ENCODE data around the gene QSOX1. TPM values are rescaled to one million over a fixed set of nuclear protein-coding genes. Genes with fewer than 3 reads are reported as not detected.

QSOX1 gene
- total and polyA plus RNA-seq, 2 of the 4 experiments (the other 2 are of a cell fraction): 102 to 791 TPM

- dilution Hi-C loops (cut with HindIII; ENCODE audit: low sequenced_read_pairs, unreplicated experiment): no loop called here
- Histone ChIP-seq H2BK20ac (ENCODE audit: low read depth, low read length) (peak overlapping the region; percentile 6; the same call in 1 of the 2 replicates), H4K5ac (ENCODE audit: low read depth, low read length) (peak overlapping the region; percentile 96), H3K79me1 (ENCODE audit: low read depth in 1 of 2, low read length in 2 of 2) (no peaks in the 10 kb centered on the region), H3K4me1 (ENCODE audit: control insufficient read depth, insufficient read depth, low read length) (peaks cover 7% of the 10 kb centered on the region), H2BK5ac (ENCODE audit: low read depth, low read length, poor library complexity, severe bottlenecking) (no peak overlapping the region), H3K27ac (ENCODE audit: insufficient read depth, low read length) (peak overlapping the region; percentile 42; the same call in 1 of the 2 replicates), H4K91ac (ENCODE audit: insufficient read depth, low read depth, low read length) (peak overlapping the region; percentile 3; the same call in 1 of the 2 replicates), H3K9me3 (ENCODE audit: control insufficient read depth, insufficient read depth, low read length) (no peaks in the 10 kb centered on the region), H2BK120ac (ENCODE audit: low read depth, low read length) (peak overlapping the region; percentile 67; the same call in 1 of the 2 replicates), H3K27me3 (ENCODE audit: control insufficient read depth, insufficient read depth, low read length) (no peaks in the 10 kb centered on the region), H3K9me1 (ENCODE audit: insufficient read depth, low read length) (peaks cover 2% of the 10 kb centered on the region; the same call in 1 of the 2 replicates), H2AK5ac (ENCODE audit: low read depth, low read length) (no peak overlapping the region), H3K18ac (ENCODE audit: low read depth, low read length) (peak overlapping the region; percentile 74), H2AK9ac (replicated peaks; ENCODE audit: low read depth, low read length, poor library complexity) (no peak overlapping the region), H3K56ac (ENCODE audit: extremely low read depth, insufficient read depth, low read length) (no peak overlapping the region), H4K20me1 (ENCODE audit: insufficient read depth, low read length) (no peaks in the 10 kb centered on the region), H3K14ac (replicated peaks; ENCODE audit: low read depth, low read length) (peak overlapping the region; percentile 43), H3K23ac (ENCODE audit: low read depth, low read length) (peak overlapping the region; percentile 13; the same call in 1 of the 2 replicates), H2AFZ (replicated peaks; ENCODE audit: low read length, poor library complexity) (peak overlapping the region; percentile 35), H3K4me2 (ENCODE audit: low read depth, low read length) (no peak overlapping the region), H3K9ac (ENCODE audit: low read depth, low read length) (peak overlapping the region; percentile 32; the same call in 1 of the 2 replicates), H3K4ac (ENCODE audit: low read depth, low read length) (peak overlapping the region; percentile 30; the same call in 1 of the 2 replicates), H3K4me3 (ENCODE audit: insufficient read depth, low read depth, low read length) (no peak overlapping the region), H3K36me3 (ENCODE audit: control insufficient read depth, insufficient read depth, low read length) (no peaks in the 10 kb centered on the region), H2BK15ac (ENCODE audit: low read depth, low read length) (peak overlapping the region; percentile 67), H4K8ac (ENCODE audit: low read depth in 2 of 2, low read length in 2 of 2) (peak overlapping the region; percentile 7 to 79; a peak in 3 of 4 replicates)
- ChIA-PET POLR2A (ENCODE audit: unreplicated experiment) (interaction anchor here (0.6 to 1.0 kb wide), 2 partner anchors 9 to 215 kb away, joined by 3 to 5 read pairs; partner anchors contain the start of gene QSOX1), CTCF (interaction anchor here (0.7 to 1.0 kb wide), 2 partner anchors 9 to 19 kb away, joined by 3 to 4 read pairs; no protein-coding TSS in a partner anchor)
- no TSS peak for BruUV-seq (replicated peaks)
- no peak for TF ChIP-seq FOS (IDR thresholded peaks at IDR 0.05; ENCODE audit: low read depth, low read length)
- TF ChIP-seq CTCF (conservative IDR thresholded peaks at IDR 0.05; ENCODE audit: low read depth, low read length): no peak
- TF ChIP-seq MAFK (IDR thresholded peaks at IDR 0.05; ENCODE audit: low read depth, low read length): no peak
- TF ChIP-seq BHLHE40 (IDR thresholded peaks at IDR 0.05; ENCODE audit: low read depth, low read length): no peak
- TF ChIP-seq SMC3 (IDR thresholded peaks at IDR 0.05; ENCODE audit: low read depth, low read length): no peak
- TF ChIP-seq MAZ (IDR thresholded peaks at IDR 0.05; ENCODE audit: borderline replicate concordance, low read depth, low read length): no peak
- TF ChIP-seq CEBPB (IDR thresholded peaks at IDR 0.05; ENCODE audit: low read depth, low read length): no peak
- no peak for TF ChIP-seq POLR2A (IDR thresholded peaks at IDR 0.05; ENCODE audit: low read depth, low read length)
- no peak for TF ChIP-seq CHD1 (IDR thresholded peaks at IDR 0.05; ENCODE audit: low read depth, low read length)
- no peak for TF ChIP-seq MXI1 (IDR thresholded peaks at IDR 0.05; ENCODE audit: borderline replicate concordance, low read depth, low read length)
- TF ChIP-seq, protein P1, sequence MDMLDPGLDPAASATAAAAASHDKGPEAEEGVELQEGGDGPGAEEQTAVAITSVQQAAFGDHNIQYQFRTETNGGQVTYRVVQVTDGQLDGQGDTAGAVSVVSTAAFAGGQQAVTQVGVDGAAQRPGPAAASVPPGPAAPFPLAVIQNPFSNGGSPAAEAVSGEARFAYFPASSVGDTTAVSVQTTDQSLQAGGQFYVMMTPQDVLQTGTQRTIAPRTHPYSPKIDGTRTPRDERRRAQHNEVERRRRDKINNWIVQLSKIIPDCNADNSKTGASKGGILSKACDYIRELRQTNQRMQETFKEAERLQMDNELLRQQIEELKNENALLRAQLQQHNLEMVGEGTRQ (IDR thresholded peaks at IDR 0.05; ENCODE audit: low read depth, low read length): no peak
- no CpG with 5 or more reads among the region's 3 CpGs for WGBS, 2 experiments (ENCODE audit: extremely low coverage in 2 of 2, insufficient read length in 1 of 2)
- in situ Hi-C loops (cut with MboI; ENCODE audit: low sequenced_read_pairs): no loop called here
- DNase-seq (no peak), ATAC-seq (ENCODE audit: low read depth) (no peak; the same call in none of the 2 replicates)
- intact Hi-C loops (cut with micrococcal nuclease): no loop called here
These were observed 9.2 kb upstream of the QSOX1 start for GRCh38 chr1:180145446-180145845.
